ENCODE data around the gene C1QTNF12.

DNA sequence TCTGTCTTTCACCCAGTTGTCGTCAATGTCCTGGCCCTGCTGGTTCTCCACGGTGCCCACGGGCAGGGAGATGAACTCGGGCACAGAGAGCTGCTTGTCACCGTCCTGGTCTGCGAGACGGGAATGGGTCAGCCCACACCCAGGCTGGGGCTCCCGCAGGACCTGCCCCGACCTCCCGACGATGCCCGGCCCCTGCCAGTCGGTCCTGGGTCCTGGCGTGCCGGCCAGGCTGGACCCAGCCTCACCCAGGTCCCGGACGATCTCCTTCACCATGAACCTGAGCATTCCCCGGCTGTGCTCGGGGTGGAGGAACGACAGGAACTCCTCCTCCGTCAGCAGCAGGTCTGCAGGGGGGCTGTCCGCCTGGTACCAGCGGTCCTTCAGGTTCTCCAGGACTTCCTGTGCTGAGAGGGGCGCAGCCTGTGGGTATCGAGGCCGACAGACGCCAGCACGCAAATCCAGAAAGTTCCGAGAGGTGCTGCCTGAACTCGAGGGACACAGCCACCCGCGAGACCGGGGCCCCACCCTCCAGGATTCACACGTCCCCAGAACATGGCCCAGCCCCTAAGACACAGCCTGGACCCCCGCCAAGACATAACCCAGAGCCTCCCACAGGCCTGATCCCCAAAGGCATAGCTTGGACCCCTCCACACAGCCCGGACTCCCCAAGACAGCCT, 27.9 kb downstream of the C1QTNF12 start:
- TF ChIP-seq, protein P1, sequence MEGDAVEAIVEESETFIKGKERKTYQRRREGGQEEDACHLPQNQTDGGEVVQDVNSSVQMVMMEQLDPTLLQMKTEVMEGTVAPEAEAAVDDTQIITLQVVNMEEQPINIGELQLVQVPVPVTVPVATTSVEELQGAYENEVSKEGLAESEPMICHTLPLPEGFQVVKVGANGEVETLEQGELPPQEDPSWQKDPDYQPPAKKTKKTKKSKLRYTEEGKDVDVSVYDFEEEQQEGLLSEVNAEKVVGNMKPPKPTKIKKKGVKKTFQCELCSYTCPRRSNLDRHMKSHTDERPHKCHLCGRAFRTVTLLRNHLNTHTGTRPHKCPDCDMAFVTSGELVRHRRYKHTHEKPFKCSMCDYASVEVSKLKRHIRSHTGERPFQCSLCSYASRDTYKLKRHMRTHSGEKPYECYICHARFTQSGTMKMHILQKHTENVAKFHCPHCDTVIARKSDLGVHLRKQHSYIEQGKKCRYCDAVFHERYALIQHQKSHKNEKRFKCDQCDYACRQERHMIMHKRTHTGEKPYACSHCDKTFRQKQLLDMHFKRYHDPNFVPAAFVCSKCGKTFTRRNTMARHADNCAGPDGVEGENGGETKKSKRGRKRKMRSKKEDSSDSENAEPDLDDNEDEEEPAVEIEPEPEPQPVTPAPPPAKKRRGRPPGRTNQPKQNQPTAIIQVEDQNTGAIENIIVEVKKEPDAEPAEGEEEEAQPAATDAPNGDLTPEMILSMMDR (IDR thresholded peaks at IDR 0.05), result no peak
- no peak for TF ChIP-seq POLR2A (IDR thresholded peaks at IDR 0.05)
- TF ChIP-seq POLR2AphosphoS5 (IDR thresholded peaks at IDR 0.05), result no peak

Measured in breast epithelium (tissue), 3 donors.